Tibial artery (tissue), 4 donors: Measurements from ENCODE around the gene CENPT.

Experiments
- DNase-seq, 2 donors: peaks; one replicate each; pipeline ENCODE4 v3.0.0-alpha.2; 2019
- H3K27ac ChIP-seq, 2 donors: fragments of 200-600 bp; sonication (generic) in 1 of 2; 1 replicate in 1 of 2; 2 replicates in 1 of 2; pipeline ENCODE4 v1.5.1; 2018 to 2019; ENCODE audit warnings: mild to moderate bottlenecking in 1 of 2
- H3K27me3 ChIP-seq, 2 donors: fragments of 200-600 bp; sonication (generic) in 1 of 2; one replicate each; pipeline versions ENCODE4 v1.5.1 to v1.6.0; 2016 to 2019
- H3K36me3 ChIP-seq, 3 donors: fragments of 200-600 bp; sonication (generic) in 2 of 3; one replicate each; pipeline ENCODE4 v1.5.1; 2016 to 2019; ENCODE audit warnings: mild to moderate bottlenecking in 2 of 3
- H3K4me1 ChIP-seq, 4 donors: fragments of 200-600 bp; sonication (generic) in 2 of 4; 1 replicate in 3 of 4; 2 replicates in 1 of 4; pipeline ENCODE4 v1.5.1; 2016 to 2019
- H3K4me3 ChIP-seq, 2 donors: fragments of 200-600 bp; sonication (generic) in 1 of 2; 1 replicate in 1 of 2; 2 replicates in 1 of 2; pipeline ENCODE4 v1.5.1; 2018 to 2019; ENCODE audit warnings: mild to moderate bottlenecking in 2 of 2
- H3K9me3 ChIP-seq, 3 donors: fragments of 200-600 bp; sonication (generic) in 1 of 3; one replicate each; pipeline ENCODE4 v1.5.1; 2016 to 2019
- CTCF ChIP-seq, 2 experiments: fragments of 200-600 bp in 1 of 2; fragments of 450-650 bp in 1 of 2; IDR thresholded peaks; one replicate each; pipeline ENCODE4 v1.5.1; 2017 to 2019; ENCODE audit warnings: antibody characterized with exemption in 2 of 2, mild to moderate bottlenecking in 1 of 2, moderate library complexity in 1 of 2
- intact Hi-C: fragments of 100-400 bp; cut with DNase I; formaldehyde crosslinking; loops from one replicate; pipeline ENCODE4 v1.15.0; 2023; ENCODE audit warnings: low total_unique reads

CENPT gene

DNA sequence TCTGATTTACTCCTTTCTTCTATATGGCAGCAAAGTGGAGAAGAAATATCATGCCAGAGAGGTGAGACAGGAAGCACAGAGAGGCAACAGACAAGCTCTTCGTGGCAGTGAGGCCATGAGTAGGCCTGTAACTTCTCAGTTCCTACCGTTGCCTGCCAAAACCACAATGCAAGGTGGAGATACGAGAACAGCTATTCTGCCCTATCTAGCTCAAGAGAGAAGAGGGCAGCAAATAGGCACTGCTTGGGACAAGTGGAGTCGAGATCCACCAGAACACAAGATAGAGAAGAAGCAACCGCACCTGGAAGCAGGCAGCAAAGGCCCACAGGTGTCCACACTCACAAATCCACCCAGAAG lies 66.0 kb downstream of the CENPT start:
- no peak for TF ChIP-seq CTCF (IDR thresholded peaks at IDR 0.05)
- H3K9me3 ChIP-seq = no peaks in the 10 kb centered on the region
- H3K27ac ChIP-seq = no peak overlapping the region
- H3K36me3 ChIP-seq = peaks cover 0 to 7% (median 5%) of the 10 kb centered on the region in 3 donors
- intact Hi-C loops = no loop called here
- no peak for DNase-seq
- no peaks in the 10 kb centered on the region for H3K27me3 ChIP-seq
- H3K4me1 ChIP-seq = peaks cover 0 to 12% (median 0%) of the 10 kb centered on the region in 4 donors
- H3K4me3 ChIP-seq = no peak overlapping the region

DNA sequence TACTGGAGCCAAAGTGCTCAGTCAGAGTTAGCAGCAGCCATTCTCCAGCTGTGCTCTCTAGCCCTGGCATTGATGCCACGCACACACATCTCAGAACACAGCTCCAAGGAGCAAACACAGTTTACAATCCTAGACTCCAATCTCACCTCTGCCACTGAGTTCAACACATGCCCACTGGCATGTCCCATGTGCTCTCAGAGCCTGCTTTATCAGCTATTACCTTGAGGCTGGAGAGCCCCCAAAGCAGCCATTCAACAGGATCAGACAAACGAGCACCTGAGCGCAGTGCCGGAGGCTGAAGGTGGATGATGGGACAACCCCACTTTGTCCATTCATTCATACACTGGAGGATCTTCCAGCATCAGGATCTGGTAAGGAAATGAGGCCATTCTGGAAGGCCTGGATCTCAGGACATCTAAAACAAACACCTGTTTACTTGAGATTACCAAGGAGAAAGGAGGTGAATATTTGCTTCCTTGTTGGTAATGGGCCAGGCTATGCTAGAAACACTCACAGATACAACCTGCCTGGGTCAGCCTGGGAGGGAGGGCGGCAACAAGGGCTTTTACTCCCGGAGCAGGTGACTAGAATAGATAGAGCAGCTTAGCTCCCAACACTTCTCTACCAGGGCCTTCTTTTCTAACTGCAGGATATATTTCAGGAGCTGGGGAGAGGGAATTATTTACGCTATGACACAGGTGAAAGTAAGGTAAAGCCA lies 66.5 kb downstream of the CENPT start:
- peaks cover 0 to 7% (median 5%) of the 10 kb centered on the region in 3 donors for H3K36me3 ChIP-seq
- intact Hi-C loops = no loop called here
- no peak for TF ChIP-seq CTCF (IDR thresholded peaks at IDR 0.05)
- no peaks in the 10 kb centered on the region for H3K27me3 ChIP-seq
- peaks cover 0 to 12% (median 0%) of the 10 kb centered on the region in 4 donors for H3K4me1 ChIP-seq
- H3K4me3 ChIP-seq = no peak overlapping the region
- DNase-seq = no peak
- H3K27ac ChIP-seq = no peak overlapping the region
- no peaks in the 10 kb centered on the region for H3K9me3 ChIP-seq

DNA sequence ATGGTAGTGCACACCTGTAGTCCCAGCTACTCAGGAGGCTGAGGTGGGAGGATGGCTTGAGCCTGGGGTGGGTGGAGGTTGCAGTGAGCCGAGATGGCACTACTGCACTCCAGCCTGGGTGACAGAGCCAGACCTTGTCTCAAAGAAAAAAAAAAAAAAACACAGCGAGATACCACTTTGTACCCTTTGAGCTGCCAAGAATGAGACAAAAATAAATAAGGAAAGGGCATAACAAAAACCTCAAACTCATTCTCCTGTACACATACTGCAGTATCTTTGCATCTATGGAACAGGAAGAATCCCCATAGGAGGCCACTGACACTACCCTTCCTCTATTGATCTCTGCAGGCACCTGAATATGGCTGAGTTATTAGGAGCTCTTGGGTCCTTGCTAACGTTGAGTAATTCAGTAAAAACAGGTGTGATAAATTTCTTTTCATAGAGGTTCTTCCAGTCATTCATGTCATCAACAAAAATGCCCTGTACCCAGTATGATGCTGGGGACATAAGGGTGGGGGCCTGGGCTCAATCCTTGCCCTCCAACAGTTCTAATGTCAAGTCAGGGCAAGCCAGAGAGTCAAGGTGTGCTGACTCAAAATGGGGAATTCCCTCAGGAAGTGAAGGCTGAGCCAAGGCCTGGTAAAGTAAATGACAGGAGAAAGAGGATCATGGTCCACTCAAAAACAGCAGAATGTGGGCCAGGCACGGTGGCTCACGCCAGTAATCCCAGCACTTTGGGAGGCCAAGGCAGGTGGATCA lies 68.1 kb downstream of the CENPT start:
- Histone ChIP-seq H3K27ac (no peak overlapping the region), H3K4me3 (no peak overlapping the region), H3K9me3 (no peaks in the 10 kb centered on the region), H3K27me3 (no peaks in the 10 kb centered on the region), H3K36me3 (peaks cover 0 to 7% (median 5%) of the 10 kb centered on the region in 3 donors), H3K4me1 (peaks cover 0 to 12% (median under 1%) of the 10 kb centered on the region in 4 donors)
- TF ChIP-seq CTCF (IDR thresholded peaks at IDR 0.05) = no peak
- no peak for DNase-seq
- intact Hi-C loops = no loop called here
